ENCODE results near the gene CEP112.
"Not testable (repeated sequence)": the region's sequence is repeated elsewhere in the genome, so short reads cannot be mapped to it uniquely, and the experiment has no call there.

CEP112 gene

GRCh38 chr17:65811043-65811442 lies 380.9 kb downstream of the CEP112 start:
- FAIRE-seq: no peak

- no peak for FAIRE-seq
Measured at GRCh38 chr17:65809366-65809765, 382.6 kb downstream of the CEP112 start.

GRCh38 chr17:65808566-65808965 lies 383.4 kb downstream of the CEP112 start:
- FAIRE-seq: not testable (repeated sequence)

GRCh38 chr17:65807361-65807760 lies 384.6 kb downstream of the CEP112 start:
- no peak for FAIRE-seq

GRCh38 chr17:65801513-65801912 lies 390.4 kb downstream of the CEP112 start:
- FAIRE-seq: no peak

GRCh38 chr17:65800655-65801054 lies 391.3 kb downstream of the CEP112 start:
- FAIRE-seq: no peak

- no peak for FAIRE-seq
Measured at GRCh38 chr17:65799869-65800268, 392.1 kb downstream of the CEP112 start.

GRCh38 chr17:65799454-65799853 lies 392.5 kb downstream of the CEP112 start:
- no peak for FAIRE-seq

GRCh38 chr17:65797809-65798208 lies 394.1 kb downstream of the CEP112 start:
- no peak for FAIRE-seq

- no peak for FAIRE-seq
Measured at GRCh38 chr17:65797101-65797500, 394.8 kb downstream of the CEP112 start.

- FAIRE-seq: no peak
Measured at GRCh38 chr17:65794572-65794971, 397.4 kb downstream of the CEP112 start.

GRCh38 chr17:65790241-65790640 lies 401.7 kb downstream of the CEP112 start:
- FAIRE-seq: no peak

- FAIRE-seq: no peak
Measured at GRCh38 chr17:65787503-65787902, 404.4 kb downstream of the CEP112 start.

- FAIRE-seq: no peak
Measured at GRCh38 chr17:65786479-65786878, 405.5 kb downstream of the CEP112 start.

- FAIRE-seq: peak; percentile 93
Measured at GRCh38 chr17:65785109-65785508, 406.8 kb downstream of the CEP112 start.

- FAIRE-seq: no peak
Measured at GRCh38 chr17:65783845-65784334, 408.0 kb downstream of the CEP112 start.

GRCh38 chr17:65782104-65782706 lies 409.7 kb downstream of the CEP112 start:
- not testable (repeated sequence) for FAIRE-seq

GRCh38 chr17:65780111-65780510 lies 411.8 kb downstream of the CEP112 start:
- FAIRE-seq: no peak

GRCh38 chr17:65776890-65777289 lies 415.0 kb downstream of the CEP112 start:
- FAIRE-seq: no peak

GRCh38 chr17:65774787-65775186 lies 417.1 kb downstream of the CEP112 start:
- no peak for FAIRE-seq

- no peak for FAIRE-seq
Measured at GRCh38 chr17:65772989-65773388, 418.9 kb downstream of the CEP112 start.

GRCh38 chr17:65771704-65772103 lies 420.2 kb downstream of the CEP112 start:
- FAIRE-seq: no peak

GRCh38 chr17:65763786-65764185 lies 428.1 kb downstream of the CEP112 start:
- FAIRE-seq: no peak

GRCh38 chr17:65762973-65763372 lies 429.0 kb downstream of the CEP112 start:
- FAIRE-seq: no peak

GRCh38 chr17:65759532-65759931 lies 432.4 kb downstream of the CEP112 start:
- FAIRE-seq: no peak
